H1 (cell line): ENCODE measurements around the gene RAB44. TPM values are rescaled to one million over a fixed set of nuclear protein-coding genes. Genes with fewer than 3 reads are reported as not detected.

ENCODE experiments used
- CTCF ChIA-PET: fragments of 300-600 bp; sonication (Branson Sonifier 250); formaldehyde crosslinking; loops from one replicate; lab custom pipeline; 2021; ENCODE audit not compliant: partially characterized antibody; lab: Charles Lee
- POLR2A ChIA-PET: fragments of 300-600 bp; sonication (Branson Sonifier 250); formaldehyde crosslinking; loops from one replicate; lab custom pipeline; 2021; ENCODE audit warnings: inconsistent platforms; ENCODE audit not compliant: partially characterized antibody; lab: Charles Lee
- DNase-seq, 2 experiments: peaks; one replicate each; pipeline versions ENCODE4 v3.0.0 to v3.0.0-alpha.2; 2010 to 2022; ENCODE audit warnings: low spot score in 2 of 2, low read depth in 1 of 2, mixed read lengths in 1 of 2
- FAIRE-seq: peaks from 2 replicates; lab custom pipeline; 2011; peaks lifted over from hg19 to GRCh38; lab: Jason Lieb, UNC
- H2AFZ ChIP-seq: 2 replicates; pipeline ENCODE4 v1.8.1; 2012; ENCODE audit warnings: low read length, inconsistent platforms
- H2AK5ac ChIP-seq: 2 replicates; pipeline ENCODE4 v1.6.1; 2013; ENCODE audit warnings: low read depth, low read length
- H2BK120ac ChIP-seq: replicated peaks from 2 replicates; pipeline ENCODE3; 2013; ENCODE audit warnings: low read depth, low read length, inconsistent platforms
- H2BK12ac ChIP-seq: 2 replicates; pipeline ENCODE4 v1.6.1; 2013; ENCODE audit warnings: low read depth, low read length
- H2BK15ac ChIP-seq: 2 replicates; pipeline ENCODE4 v1.6.1; 2013; ENCODE audit warnings: low read length
- H2BK20ac ChIP-seq: 2 replicates; pipeline ENCODE4 v1.6.1; 2013; ENCODE audit warnings: low read length
- H2BK5ac ChIP-seq: 2 replicates; pipeline ENCODE4 v1.6.1; 2013; ENCODE audit warnings: low read depth, low read length
- H3K14ac ChIP-seq: 2 replicates; pipeline ENCODE4 v1.6.1; 2013; ENCODE audit warnings: inconsistent platforms; ENCODE audit not compliant: insufficient read length
- H3K18ac ChIP-seq: 2 replicates; pipeline ENCODE4 v1.6.1; 2013; ENCODE audit warnings: low read length; ENCODE audit errors: extremely low read depth
- H3K23ac ChIP-seq: 2 replicates; pipeline ENCODE4 v1.6.1; 2013; ENCODE audit warnings: inconsistent platforms; ENCODE audit not compliant: insufficient read length
- H3K23me2 ChIP-seq: 2 replicates; pipeline ENCODE4 v1.6.1; 2013; ENCODE audit warnings: low read depth, low read length
- H3K27ac ChIP-seq: 2 replicates; pipeline ENCODE4 v1.6.1; 2011; ENCODE audit warnings: low read depth, low read length, inconsistent platforms
- H3K27me3 ChIP-seq, 4 experiments: replicated peaks in 1 of 4; 1 replicate in 1 of 4; 2 replicates in 3 of 4; pipeline versions ENCODE4 v1.6.1 to v1.8.1; 2011 to 2013; ENCODE audit warnings: low read length in 3 of 4, mild to moderate bottlenecking in 3 of 4, inconsistent platforms in 2 of 4, mixed read lengths in 2 of 4, moderate library complexity in 1 of 4; ENCODE audit not compliant: control insufficient read depth in 3 of 4, insufficient read depth in 3 of 4; ENCODE audit errors: extremely low read depth in 1 of 4
- H3K36me3 ChIP-seq, 4 experiments: 2 replicates each; pipeline versions ENCODE4 v1.6.1 to v1.8.1; 2011 to 2013; ENCODE audit warnings: mild to moderate bottlenecking in 4 of 4, low read length in 3 of 4, moderate library complexity in 2 of 4, control low read depth in 1 of 4, inconsistent platforms in 1 of 4; ENCODE audit not compliant: insufficient read depth in 4 of 4, control insufficient read depth in 2 of 4
- H3K4ac ChIP-seq: replicated peaks from 2 replicates; pipeline ENCODE3; 2013; ENCODE audit warnings: low read length, low read depth, mixed read lengths, inconsistent platforms; ENCODE audit not compliant: insufficient read length
- H3K4me1 ChIP-seq, 4 experiments: replicated peaks in 1 of 4; 1 replicate in 1 of 4; 2 replicates in 3 of 4; pipeline versions ENCODE4 v1.6.1 to v1.8.1; 2011 to 2013; ENCODE audit warnings: low read length in 3 of 4, inconsistent platforms in 2 of 4, mixed read lengths in 1 of 4; ENCODE audit not compliant: insufficient read depth in 4 of 4, control insufficient read depth in 3 of 4
- H3K4me2 ChIP-seq, 2 experiments: 2 replicates each; pipeline versions ENCODE4 v1.6.1 to v1.8.1; 2011 to 2013; ENCODE audit warnings: low read depth in 2 of 2, low read length in 2 of 2, control low read depth in 1 of 2, inconsistent platforms in 1 of 2, mild to moderate bottlenecking in 1 of 2; ENCODE audit not compliant: insufficient read depth in 1 of 2
- H3K4me3 ChIP-seq, 4 experiments: fragments of 200-600, 300-600 bp in 1 of 4; sonication (generic), shearing (Covaris generic), sonication (Bioruptor Twin) in 1 of 4; 2 replicates each; pipeline versions ENCODE4 v1.5.1 to v1.8.1; 2011 to 2016; ENCODE audit warnings: low read length in 4 of 4, low read depth in 3 of 4, control low read depth in 2 of 4, inconsistent platforms in 2 of 4, mild to moderate bottlenecking in 2 of 4, mixed read lengths in 1 of 4, moderate library complexity in 1 of 4; ENCODE audit not compliant: insufficient read depth in 2 of 4; ENCODE audit errors: extremely low read depth in 1 of 4
- H3K56ac ChIP-seq: replicated peaks from 2 replicates; pipeline ENCODE3; 2013; ENCODE audit warnings: low read depth, mild to moderate bottlenecking, mixed read lengths, low read length, inconsistent platforms; ENCODE audit not compliant: insufficient read length
- H3K79me1 ChIP-seq: 2 replicates; pipeline ENCODE4 v1.6.1; 2013; ENCODE audit warnings: low read depth, low read length, control low read depth
- H3K79me2 ChIP-seq, 2 experiments: 2 replicates each; pipeline versions ENCODE4 v1.6.1 to v1.8.1; 2012 to 2013; ENCODE audit warnings: low read length in 2 of 2, mild to moderate bottlenecking in 2 of 2, inconsistent platforms in 1 of 2; ENCODE audit not compliant: insufficient read depth in 2 of 2, control insufficient read depth in 1 of 2
- H3K9ac ChIP-seq, 4 experiments: replicated peaks in 1 of 4; 1 replicate in 1 of 4; 2 replicates in 3 of 4; pipeline versions ENCODE4 v1.6.1 to v1.8.1; 2011 to 2013; ENCODE audit warnings: low read depth in 3 of 4, low read length in 3 of 4, control low read depth in 2 of 4, mild to moderate bottlenecking in 2 of 4, moderate library complexity in 2 of 4, inconsistent platforms in 1 of 4; ENCODE audit errors: extremely low read depth in 1 of 4
- H3K9me3 ChIP-seq, 2 experiments: 2 replicates each; pipeline versions ENCODE4 v1.6.1 to v1.8.1; 2012 to 2013; ENCODE audit warnings: mild to moderate bottlenecking in 2 of 2, moderate library complexity in 2 of 2, control low read depth in 1 of 2, inconsistent platforms in 1 of 2, low read depth in 1 of 2, low read length in 1 of 2, mixed read lengths in 1 of 2; ENCODE audit not compliant: insufficient read depth in 2 of 2
- H4K20me1 ChIP-seq, 2 experiments: replicated peaks in 1 of 2; 2 replicates each; pipeline versions ENCODE3 to v1.8.1; 2011 to 2013; ENCODE audit warnings: inconsistent platforms in 2 of 2, low read length in 2 of 2, mild to moderate bottlenecking in 1 of 2; ENCODE audit not compliant: insufficient read depth in 2 of 2, control insufficient read depth in 1 of 2
- H4K5ac ChIP-seq: 2 replicates; pipeline ENCODE4 v1.6.1; 2013; ENCODE audit warnings: low read length, low read depth, mixed read lengths, inconsistent platforms; ENCODE audit not compliant: insufficient read length
- H4K8ac ChIP-seq: 2 replicates; pipeline ENCODE4 v1.8.0; 2013; ENCODE audit warnings: mild to moderate bottlenecking, moderate library complexity, low read length, inconsistent platforms; ENCODE audit not compliant: insufficient read depth; ENCODE audit errors: extremely low read depth
- H4K91ac ChIP-seq: replicated peaks from 2 replicates; pipeline ENCODE3; 2013; ENCODE audit warnings: low read length, mixed read lengths, inconsistent platforms; ENCODE audit not compliant: insufficient read length
- CBX8 ChIP-seq: fragments of 300-800, 300-1000 bp; sonication (generic); IDR thresholded peaks from 2 replicates; pipeline ENCODE4 v1.7.1; 2016; ENCODE audit warnings: low read depth, low read length, borderline replicate concordance
- CHD1 ChIP-seq: IDR thresholded peaks from 2 replicates; pipeline ENCODE4 v1.6.1; 2012; ENCODE audit warnings: low read depth, low read length, improper control_type of control experiment
- CREB1 ChIP-seq: IDR thresholded peaks from 2 replicates; pipeline ENCODE4 v1.6.1; 2012; ENCODE audit warnings: inconsistent platforms
- GTF2F1 ChIP-seq: IDR thresholded peaks from 2 replicates; pipeline ENCODE4 v1.6.1; 2012; ENCODE audit warnings: low read depth, low read length, improper control_type of control experiment, borderline replicate concordance
- HDAC2 ChIP-seq, 2 experiments: fragments of 300-600 bp in 1 of 2; sonication (generic) in 1 of 2; IDR thresholded peaks; 2 replicates each; pipeline ENCODE4 v1.6.1; 2011 to 2012; ENCODE audit warnings: low read depth in 2 of 2, low read length in 2 of 2, mild to moderate bottlenecking in 2 of 2, moderate library complexity in 2 of 2, borderline replicate concordance in 1 of 2, inconsistent platforms in 1 of 2
- MAFK ChIP-seq: IDR thresholded peaks from 2 replicates; pipeline ENCODE4 v1.6.1; 2012; ENCODE audit warnings: low read depth, mild to moderate bottlenecking, improper control_type of control experiment, low read length
- MAX ChIP-seq: IDR thresholded peaks from 2 replicates; pipeline ENCODE4 v1.6.1; 2012; ENCODE audit warnings: inconsistent platforms
- PHF8 ChIP-seq: fragments of 200-600 bp; sonication (generic); conservative IDR thresholded peaks from 2 replicates; pipeline ENCODE4 v1.7.1; 2012; ENCODE audit warnings: low read depth, mild to moderate bottlenecking, inconsistent platforms, low read length, moderate library complexity
- POLR2A ChIP-seq, 2 experiments: IDR thresholded peaks; 1 replicate in 1 of 2; 2 replicates in 1 of 2; pipeline ENCODE4 v1.6.1; 2011; ENCODE audit warnings: low read depth in 2 of 2, low read length in 2 of 2, mild to moderate bottlenecking in 2 of 2; ENCODE audit errors: control extremely low read depth in 1 of 2
- POLR2AphosphoS5 ChIP-seq: IDR thresholded peaks from 2 replicates; pipeline ENCODE4 v1.6.1; 2011; ENCODE audit warnings: low read depth, low read length
- RFX5 ChIP-seq: IDR thresholded peaks from 2 replicates; pipeline ENCODE4 v1.6.1; 2011; ENCODE audit warnings: low read depth, low read length, improper control_type of control experiment, borderline replicate concordance
- WGBS, 2 experiments: shearing (Covaris generic) in 1 of 2; methylation state at CpG; one replicate each; pipeline versions ENCODE4 v1.1.6 to v1.1.7; 2013 to 2015; ENCODE audit warnings: low lambda C conversion rate in 2 of 2, mixed read lengths in 2 of 2, inconsistent platforms in 1 of 2, low coverage in 1 of 2, missing lambda C conversion rate in 1 of 2; ENCODE audit not compliant: insufficient replicate concordance in 2 of 2, insufficient coverage in 1 of 2, insufficient read length in 1 of 2; ENCODE audit errors: extremely low coverage in 1 of 2, missing lambda C conversion rate in 1 of 2; 5-methylcytosine and 5-hydroxymethylcytosine counted together
- polyA plus RNA-seq, 7 experiments: library from polyadenylated mRNA; depleted of rRNA in 3 of 7; stranded (reverse) in 5 of 7; unstranded in 2 of 7; fragments of >200 nt in 5 of 7; fragments of 200-250 nt in 2 of 7; gene quantifications; 1 replicate in 5 of 7; 2 replicates in 1 of 7; 4 replicates in 1 of 7; pipeline versions ENCODE4 v1.2.1 to v1.2.3, GENCODE V29; 2011 to 2013; ENCODE audit warnings: missing spikeins in 2 of 7, mixed read lengths in 2 of 7
- total RNA-seq: library from RNA; stranded (reverse); fragmentation: NEBNext Ultra II Directional; extraction: Animal tissue kit (Norgen Biotek cat#: 25700); gene quantifications from 2 replicates; pipeline ENCODE4 v1.2.1, GENCODE V29; 2021

Gene RAB44
- total and polyA plus RNA-seq, 2 of the 8 experiments (the other 6 are each of a cell fraction or from before 2014, with no cell fraction given): 0.02 TPM; not detected in 1

- no peak overlapping the region for H2BK5ac ChIP-seq
- H2BK15ac ChIP-seq: no peak overlapping the region
- no peak for DNase-seq
- no peaks in the 10 kb centered on the region for H3K36me3 ChIP-seq
- H3K79me1 ChIP-seq: no peaks in the 10 kb centered on the region
- no peak overlapping the region for H3K4ac ChIP-seq
- H3K4me2 ChIP-seq: no peak overlapping the region
- H3K23me2 ChIP-seq: no peaks in the 10 kb centered on the region
- no peak overlapping the region for H3K4me3 ChIP-seq
- no peak for FAIRE-seq
- H4K5ac ChIP-seq: no peak overlapping the region
- TF ChIP-seq POLR2AphosphoS5 (no peak), HDAC2 (IDR thresholded peaks at IDR 0.05; ENCODE audit: borderline replicate concordance in 1 of 2, low read depth in 2 of 2, low read length in 2 of 2) (no peak), POLR2A (IDR thresholded peaks at IDR 0.05; ENCODE audit: control extremely low read depth in 1 of 2, low read depth in 2 of 2, low read length in 2 of 2) (no peak), PHF8 (no peak), MAX (no peak), CHD1 (no peak), MAFK (no peak), CBX8 (no peak), CREB1 (no peak), RFX5 (no peak), GTF2F1 (no peak)
- TF ChIP-seq, all 59 proteins: peak for 0
- no peak overlapping the region for H2AFZ ChIP-seq
- H3K9ac ChIP-seq: no peak overlapping the region
- no peaks in the 10 kb centered on the region for H4K20me1 ChIP-seq
- H4K8ac ChIP-seq: peak overlapping the region; percentile 57; the same call in 1 of the 2 replicates
- no peak overlapping the region for H3K56ac ChIP-seq
- no peak overlapping the region for H3K27ac ChIP-seq
- no peak overlapping the region for H4K91ac ChIP-seq
- H2BK12ac ChIP-seq: no peak overlapping the region
- CTCF ChIA-PET: interaction anchor here (0.9 to 1.2 kb wide), 5 partner anchors 15 to 281 kb away, joined by 3 to 4 read pairs (median 3); no protein-coding TSS in a partner anchor
- 90% methylated on average over 14 of the region's 14 CpGs; no CpG with 5 or more reads in 1 of the 2 experiments for WGBS, 2 experiments
- POLR2A ChIA-PET: interaction anchor here (1.0 kb wide), 1 partner anchor 31 kb away, joined by 4 read pairs; no protein-coding TSS in a partner anchor
- H3K18ac ChIP-seq: no peak overlapping the region
- no peaks in the 10 kb centered on the region; a peak in 1 of 7 replicates for H3K27me3 ChIP-seq
- peaks cover 0 to 5% (median 3%) of the 10 kb centered on the region in 4 experiments; a peak in 4 of 7 replicates for H3K4me1 ChIP-seq
- no peak overlapping the region for H3K14ac ChIP-seq
- H3K9me3 ChIP-seq: no peaks in the 10 kb centered on the region
- no peak overlapping the region for H2AK5ac ChIP-seq
- no peaks in the 10 kb centered on the region for H3K79me2 ChIP-seq
- H3K23ac ChIP-seq: no peak overlapping the region
- no peak overlapping the region for H2BK20ac ChIP-seq
- H2BK120ac ChIP-seq: no peak overlapping the region
Measured at GRCh38 chr6:36737043-36737785, 39.6 kb downstream of the RAB44 start.
